ENCODE measurements around the gene ZNF628.

Gene ZNF628

GRCh38 chr19:55502197-55502952 lies 26.0 kb downstream of the ZNF628 start:
- no peak for DNase-seq

- DNase-seq: no peak
These were observed 26.7 kb downstream of the ZNF628 start for GRCh38 chr19:55503157-55503501.

GRCh38 chr19:55503502-55504251 lies 27.3 kb downstream of the ZNF628 start:
- DNase-seq: peak; percentile 74

- no peak for DNase-seq
These were observed 27.8 kb downstream of the ZNF628 start for GRCh38 chr19:55504252-55504603.

- no peak for DNase-seq
These were observed 28.6 kb downstream of the ZNF628 start for GRCh38 chr19:55504981-55505380.

- no peak for DNase-seq
These were observed 31.7 kb downstream of the ZNF628 start for GRCh38 chr19:55508120-55508519.

- peak; percentile 68 for DNase-seq
These were observed 40.6 kb downstream of the ZNF628 start for GRCh38 chr19:55516878-55517620.

GRCh38 chr19:55519451-55520311 lies 43.3 kb downstream of the ZNF628 start:
- no peak for DNase-seq

- DNase-seq: no peak
These were observed 44.4 kb downstream of the ZNF628 start for GRCh38 chr19:55520691-55521292.

GRCh38 chr19:55525289-55526101 lies 49.1 kb downstream of the ZNF628 start:
- no peak for DNase-seq

- DNase-seq: peak; percentile 71
These were observed 50.1 kb downstream of the ZNF628 start for GRCh38 chr19:55526216-55527196.

- no peak for DNase-seq
These were observed 51.0 kb downstream of the ZNF628 start for GRCh38 chr19:55527197-55528029.

GRCh38 chr19:55528030-55528803 lies 51.8 kb downstream of the ZNF628 start:
- DNase-seq: peak; percentile 15

GRCh38 chr19:55529636-55530234 lies 53.3 kb downstream of the ZNF628 start:
- no peak for DNase-seq

- no peak for DNase-seq
These were observed 54.6 kb downstream of the ZNF628 start for GRCh38 chr19:55530996-55531395.
